Aorta (tissue), 5 donors: ENCODE measurements around the gene ALK. TPM values are rescaled to one million over a fixed set of nuclear protein-coding genes. Genes with fewer than 3 reads are reported as not detected.
"Not testable (repeated sequence)": the region's sequence is repeated elsewhere in the genome, so short reads cannot be mapped to it uniquely, and the experiment has no call there.

Source experiments
- ATAC-seq: fragments of 200-7000 bp; cut with Tn5 transposase; one replicate; pipeline ENCODE4 v1.9.1; 2022; ENCODE audit warnings: moderate library complexity; ENCODE audit not compliant: low FRiP score
- DNase-seq, 2 donors: peaks; one replicate each; pipeline ENCODE4 v3.0.0-alpha.2; 2020
- H3K27ac ChIP-seq, 2 donors: one replicate each; pipeline ENCODE4 v1.5.1; 2013; ENCODE audit warnings: low read length in 2 of 2, mild to moderate bottlenecking in 2 of 2, moderate library complexity in 2 of 2, control low read depth in 1 of 2, inconsistent platforms in 1 of 2, low read depth in 1 of 2
- H3K27me3 ChIP-seq, 2 donors: one replicate each; pipeline ENCODE4 v1.6.1; 2013; ENCODE audit warnings: control low read depth in 1 of 2, low read length in 1 of 2, mild to moderate bottlenecking in 1 of 2, moderate library complexity in 1 of 2; ENCODE audit not compliant: insufficient read depth in 2 of 2, control insufficient read depth in 1 of 2
- H3K36me3 ChIP-seq, 2 donors: one replicate each; pipeline ENCODE4 v1.6.1; 2013; ENCODE audit warnings: control low read depth in 1 of 2, low read length in 1 of 2, mild to moderate bottlenecking in 1 of 2; ENCODE audit not compliant: insufficient read depth in 2 of 2, control insufficient read depth in 1 of 2
- H3K4me1 ChIP-seq, 2 donors: one replicate each; pipeline ENCODE4 v1.6.1; 2013; ENCODE audit warnings: low read length in 2 of 2, control low read depth in 1 of 2, mild to moderate bottlenecking in 1 of 2, moderate library complexity in 1 of 2; ENCODE audit not compliant: insufficient read depth in 2 of 2, control insufficient read depth in 1 of 2
- H3K4me3 ChIP-seq, 2 donors: one replicate each; pipeline ENCODE4 v1.5.1; 2013; ENCODE audit warnings: low read length in 2 of 2, control low read depth in 1 of 2, mild to moderate bottlenecking in 1 of 2
- H3K9me3 ChIP-seq: one replicate; pipeline ENCODE4 v1.6.1; 2013; ENCODE audit warnings: mild to moderate bottlenecking, low read length; ENCODE audit not compliant: control insufficient read depth
- WGBS, 2 donors: extraction: QIAGEN DNeasy Blood & Tissue Kit; methylation state at CpG; one replicate each; pipeline ENCODE4 v1.1.7; 2013; 5-methylcytosine and 5-hydroxymethylcytosine counted together
- intact Hi-C, 2 donors: fragments of 100-400 bp; cut with DNase I; formaldehyde crosslinking; loops; one replicate each; pipeline versions ENCODE4 v1.14.2 to v1.15.0; 2022
- polyA plus RNA-seq, 2 donors: library from polyadenylated mRNA; stranded (reverse); fragments of 200-250 nt; gene quantifications; one replicate each; pipeline ENCODE4 v1.2.3, GENCODE V29; 2013
- total RNA-seq, 2 donors: library from RNA; stranded (reverse); fragmentation: NEBNext Ultra II Directional; extraction: Animal tissue kit (Norgen Biotek cat#: 25700); gene quantifications; one replicate each; pipeline ENCODE4 v1.2.1, GENCODE V29; 2021
- donor health status: healthy with polysubstance abuse.
- donor health status: Bipolar disorder and iron deficiency.
- donor health status: DM: no; HTN: no; CAD: no.
- donor health status: DM: no; HTN: no; CAD: no.
- donor health status: DM: yes; HTN: yes; CAD: no.

Gene ALK
- total and polyA plus RNA-seq, 4 donors = 0.13 to 0.30 TPM; not detected in 2

GRCh38 chr2:29247336-29247914 lies 674.0 kb downstream of the ALK start:
- no peaks in the 10 kb centered on the region for H3K36me3 ChIP-seq
- H3K4me1 ChIP-seq = no peaks in the 10 kb centered on the region
- DNase-seq (no peak), ATAC-seq (no peak)
- intact Hi-C loops = no loop called here
- no peaks in the 10 kb centered on the region for H3K9me3 ChIP-seq
- no peak overlapping the region for H3K27ac ChIP-seq
- no peak overlapping the region for H3K4me3 ChIP-seq
- 85 to 87% methylated on average over 7 of the region's 7 CpGs for WGBS, 2 donors
- H3K27me3 ChIP-seq = no peaks in the 10 kb centered on the region

GRCh38 chr2:29246383-29247300 lies 674.7 kb downstream of the ALK start:
- no peak for DNase-seq

GRCh38 chr2:29245742-29246382 lies 675.5 kb downstream of the ALK start:
- intact Hi-C loops = no loop called here
- Histone ChIP-seq H3K27ac (no peak overlapping the region), H3K4me3 (no peak overlapping the region), H3K27me3 (no peaks in the 10 kb centered on the region), H3K9me3 (no peaks in the 10 kb centered on the region), H3K36me3 (no peaks in the 10 kb centered on the region), H3K4me1 (no peaks in the 10 kb centered on the region)
- WGBS, 2 donors = 69 to 79% methylated on average over 9 to 10 of the region's 10 CpGs
- DNase-seq (no peak), ATAC-seq (no peak)

More at GRCh38 chr2:29246383-29247300, 674.7 kb downstream of the ALK start:
- Histone ChIP-seq H3K4me1 (no peaks in the 10 kb centered on the region), H3K27me3 (no peaks in the 10 kb centered on the region), H3K9me3 (no peaks in the 10 kb centered on the region), H3K27ac (no peak overlapping the region), H3K4me3 (no peak overlapping the region), H3K36me3 (no peaks in the 10 kb centered on the region)
- WGBS, 2 donors = 85% methylated on average over 36 of the region's 36 CpGs
- ATAC-seq = peak; percentile 31
- intact Hi-C loops = no loop called here

GRCh38 chr2:29245035-29245741 lies 676.2 kb downstream of the ALK start:
- not testable (repeated sequence) for DNase-seq

DNA sequence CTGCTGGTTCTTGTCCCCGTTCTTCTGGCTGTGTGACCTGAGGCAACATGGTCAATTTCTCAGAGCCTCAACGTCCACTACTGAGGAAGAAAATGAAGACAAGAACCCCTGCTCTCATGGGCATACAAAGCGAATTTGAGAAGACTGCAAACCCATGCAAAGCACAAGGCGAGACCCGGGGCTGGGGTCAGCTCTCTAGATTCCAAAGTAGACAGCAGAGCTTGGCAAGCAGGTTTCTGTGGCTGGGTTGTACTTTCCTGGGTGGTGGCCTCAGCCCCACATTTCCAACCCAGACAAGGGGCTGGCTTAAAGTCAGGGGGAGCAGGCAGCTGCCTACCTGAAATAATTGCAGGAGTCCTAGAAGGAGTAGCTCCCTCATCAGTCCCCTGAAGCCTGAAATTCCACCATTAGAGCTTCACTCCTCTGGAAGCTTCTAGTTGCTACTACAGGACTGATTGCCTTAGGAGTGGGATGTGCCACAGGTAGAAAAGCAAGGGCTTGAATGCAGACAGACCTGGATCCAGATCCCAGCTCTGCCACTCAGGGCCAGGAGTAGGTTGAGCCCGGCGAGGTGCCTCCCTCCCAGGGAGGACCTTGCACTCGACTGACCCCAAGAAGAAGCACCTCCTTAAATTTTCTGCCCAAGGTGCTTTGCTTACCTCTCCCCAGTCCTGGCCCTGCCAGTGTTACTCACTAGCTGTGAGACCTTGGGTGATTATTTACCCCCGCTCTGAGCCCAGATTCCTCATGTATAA lies 678.6 kb downstream of the ALK start:
- Histone ChIP-seq H3K4me1 (no peaks in the 10 kb centered on the region), H3K27ac (no peak overlapping the region), H3K4me3 (no peak overlapping the region), H3K36me3 (no peaks in the 10 kb centered on the region), H3K27me3 (no peaks in the 10 kb centered on the region), H3K9me3 (no peaks in the 10 kb centered on the region)
- no peak for DNase-seq
- ATAC-seq = no peak
- WGBS, 2 donors = 85% methylated on average over 9 of the region's 9 CpGs
- intact Hi-C loops = no loop called here

More at GRCh38 chr2:29245035-29245741, 676.2 kb downstream of the ALK start:
- H3K27ac ChIP-seq, ATAC-seq, intact Hi-C loops, H3K9me3 ChIP-seq, H3K4me1 ChIP-seq, H3K4me3 ChIP-seq, H3K36me3 ChIP-seq, H3K27me3 ChIP-seq: not testable (repeated sequence)
- WGBS, 2 donors = 95% methylated on average over 3 of the region's 3 CpGs

DNA sequence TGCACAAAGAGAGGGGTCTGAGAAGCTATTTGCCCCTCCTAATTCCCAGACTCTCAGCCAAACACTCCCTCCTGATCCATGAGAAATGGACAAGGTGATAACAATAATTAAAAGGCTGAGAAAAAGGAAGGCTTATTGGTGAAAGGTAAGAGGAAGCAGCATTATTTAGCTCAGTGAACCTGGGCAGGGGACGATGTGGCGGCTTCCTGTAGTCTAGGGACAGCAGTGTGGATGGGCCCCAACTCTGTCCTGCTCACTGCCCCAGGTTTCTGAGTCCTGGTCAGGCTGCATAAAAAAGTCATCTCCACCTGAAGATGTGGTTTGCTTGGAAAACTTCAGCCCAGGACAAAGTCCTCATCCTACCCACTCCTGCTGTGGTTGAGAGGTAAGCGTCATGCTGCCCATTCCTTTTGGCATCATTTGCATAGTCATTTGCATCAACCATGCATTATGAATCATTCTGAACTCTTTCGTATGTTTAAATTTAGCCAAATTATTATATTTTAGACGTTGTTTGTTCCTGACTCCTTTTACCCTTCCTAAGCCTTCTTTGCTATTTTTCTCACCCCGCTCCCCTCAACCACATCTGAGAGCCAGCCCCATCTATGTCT lies 679.3 kb downstream of the ALK start:
- no peaks in the 10 kb centered on the region for H3K36me3 ChIP-seq
- H3K27me3 ChIP-seq = no peaks in the 10 kb centered on the region
- no peak overlapping the region for H3K27ac ChIP-seq
- no peaks in the 10 kb centered on the region for H3K9me3 ChIP-seq
- 82 to 84% methylated on average over 6 of the region's 6 CpGs for WGBS, 2 donors
- ATAC-seq (no peak), DNase-seq (no peak)
- H3K4me1 ChIP-seq = no peaks in the 10 kb centered on the region
- intact Hi-C loops = no loop called here
- H3K4me3 ChIP-seq = no peak overlapping the region

DNA sequence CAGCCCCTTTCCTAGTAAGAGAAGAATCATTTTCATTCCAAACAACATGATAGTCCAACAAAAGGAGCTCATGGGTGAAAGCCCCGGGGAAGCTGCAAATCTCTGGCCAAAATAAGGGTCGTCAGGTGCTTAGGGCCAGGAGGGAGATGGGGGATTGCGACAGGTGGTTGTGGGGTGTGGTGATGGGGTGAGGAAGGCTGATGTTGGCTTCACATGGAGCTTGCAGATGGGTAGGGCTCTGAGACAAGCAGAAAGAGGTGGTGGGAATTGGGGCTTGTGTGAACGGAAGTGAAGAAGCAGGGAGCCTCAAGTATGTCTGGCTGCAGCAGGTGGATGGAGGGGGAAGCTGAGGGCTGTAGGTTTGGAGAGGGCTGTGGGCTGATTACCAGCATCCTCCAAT lies 680.0 kb downstream of the ALK start:
- DNase-seq (no peak), ATAC-seq (no peak)
- H3K9me3 ChIP-seq = no peaks in the 10 kb centered on the region
- no peaks in the 10 kb centered on the region for H3K4me1 ChIP-seq
- H3K27ac ChIP-seq = no peak overlapping the region
- no peaks in the 10 kb centered on the region for H3K36me3 ChIP-seq
- no peak overlapping the region for H3K4me3 ChIP-seq
- WGBS, 2 donors = 84% methylated on average over 4 of the region's 4 CpGs
- no peaks in the 10 kb centered on the region for H3K27me3 ChIP-seq
- intact Hi-C loops = no loop called here

GRCh38 chr2:29240601-29241000 lies 680.8 kb downstream of the ALK start:
- WGBS, 2 donors = 17 to 23% methylated on average over 4 of the region's 4 CpGs
- ATAC-seq = no peak
- intact Hi-C loops = no loop called here
- Histone ChIP-seq H3K27ac (no peak overlapping the region), H3K4me1 (no peaks in the 10 kb centered on the region), H3K9me3 (no peaks in the 10 kb centered on the region), H3K36me3 (no peaks in the 10 kb centered on the region), H3K27me3 (no peaks in the 10 kb centered on the region), H3K4me3 (no peak overlapping the region)
- no peak for DNase-seq
